Suppressor macrophage treated with lipopolysaccharide for 1 hour (primary cell): Measurements from ENCODE around the gene RASA1.

Experiments used
- DNase-seq, 3 donors: peaks; one replicate each; pipeline ENCODE4 v3.0.0-alpha.2; 2020 to 2022

The RASA1 gene

DNA sequence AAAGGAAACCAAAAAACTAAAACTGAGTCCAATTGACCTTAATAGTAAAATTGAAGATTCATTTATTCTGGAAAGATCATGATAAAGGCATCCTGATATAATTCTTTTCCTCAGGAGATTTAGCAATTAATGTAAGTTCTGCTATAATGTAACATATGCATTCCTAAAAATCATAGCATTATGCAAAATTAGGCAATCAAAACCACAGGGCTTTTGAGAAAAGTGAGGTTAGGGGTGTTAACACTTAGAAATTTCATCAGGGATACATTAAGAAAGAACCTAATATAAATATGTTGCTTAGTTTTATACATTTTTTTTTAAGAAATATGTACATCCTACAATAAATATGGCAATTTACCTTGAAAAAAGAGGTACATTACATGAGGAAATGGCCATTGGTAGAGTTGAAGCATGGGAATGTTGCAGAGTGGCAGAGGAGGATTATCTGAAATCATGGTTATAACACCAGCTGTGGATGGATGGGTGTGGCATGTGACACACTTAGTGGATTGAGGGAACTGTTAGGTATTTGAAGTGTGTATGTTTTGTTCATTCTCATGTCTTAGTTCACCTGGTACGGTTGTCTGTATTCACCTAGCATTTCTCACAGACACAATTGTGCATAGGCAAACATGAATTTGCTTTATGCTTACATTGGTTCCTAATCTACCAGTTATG, 94.0 kb downstream of the RASA1 start:
- DNase-seq: no peak

DNA sequence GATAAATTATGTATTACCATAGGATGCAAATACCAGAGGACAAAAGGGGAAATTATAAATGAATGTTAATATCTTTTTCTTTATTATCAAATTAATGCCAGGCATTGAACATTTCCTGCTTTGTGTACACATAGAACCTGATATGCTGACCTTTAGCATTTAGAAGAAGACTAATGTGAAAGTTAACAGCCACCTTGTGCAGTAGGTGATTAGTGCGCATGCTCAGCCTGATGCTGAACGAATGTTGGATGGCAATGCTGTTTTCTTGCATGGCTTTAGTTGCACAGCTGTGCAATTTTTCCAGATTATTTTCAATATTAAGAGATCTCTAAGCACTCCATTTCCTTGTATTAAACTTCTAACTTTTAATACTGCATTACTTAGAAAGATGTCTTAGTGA, 99.6 kb downstream of the RASA1 start:
- DNase-seq: no peak

DNA sequence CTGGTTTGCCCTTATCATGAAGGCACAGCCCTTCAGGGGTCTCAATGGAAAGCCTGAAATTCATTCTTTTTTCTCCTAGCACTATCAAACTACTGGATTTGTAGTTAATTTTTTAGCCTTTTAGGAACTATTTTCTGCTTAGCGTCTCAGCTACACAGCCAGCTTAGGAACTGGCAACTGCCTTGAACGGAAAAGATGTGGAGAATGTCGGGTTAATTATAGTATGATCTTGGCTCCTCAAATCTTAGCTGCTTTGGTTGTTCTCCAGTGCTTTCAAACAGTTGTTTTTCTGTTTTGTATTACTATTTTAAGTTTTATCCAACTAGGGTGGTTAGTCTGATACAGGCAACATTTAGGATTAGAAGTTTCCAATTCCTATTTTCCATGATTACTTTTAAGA, 100.9 kb downstream of the RASA1 start:
- no peak for DNase-seq

DNA sequence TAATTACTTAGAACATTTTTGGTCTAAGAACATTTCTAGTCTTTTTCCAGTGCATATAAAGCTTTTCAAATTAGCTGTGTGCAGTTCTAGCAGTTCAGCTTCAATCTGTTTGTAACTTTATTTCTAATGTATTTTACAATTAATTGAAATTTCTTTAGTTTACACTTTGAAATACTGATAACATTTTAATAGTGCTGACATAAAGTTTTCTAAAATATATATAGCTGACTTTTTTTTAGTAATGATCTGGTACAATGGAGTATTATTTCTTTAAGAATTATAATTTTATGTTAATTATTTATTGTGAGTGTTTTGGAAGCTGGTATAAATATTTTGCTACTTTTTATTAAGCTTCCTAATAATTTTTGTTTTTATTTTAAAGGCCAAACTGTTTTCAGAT, 101.7 kb downstream of the RASA1 start:
- no peak for DNase-seq

DNA sequence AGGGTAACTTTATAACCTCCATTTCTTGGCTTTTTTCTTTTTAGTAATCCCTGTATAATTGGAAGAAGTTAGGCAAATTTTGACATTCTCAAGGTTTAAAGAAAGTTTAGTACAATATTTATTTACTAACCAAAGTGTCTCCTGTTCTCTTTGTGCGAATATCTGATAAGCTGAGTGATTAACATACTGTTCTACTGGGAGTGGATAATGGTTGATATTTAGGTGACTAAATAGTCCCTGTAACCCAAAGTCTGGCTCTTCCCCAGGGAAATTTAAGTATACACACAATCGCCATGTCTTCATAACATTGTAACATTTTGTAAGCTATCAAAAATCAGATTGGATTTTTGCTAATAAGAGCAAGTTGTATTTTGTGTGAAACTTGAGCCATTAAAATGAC, 105.0 kb downstream of the RASA1 start:
- DNase-seq: no peak

DNA sequence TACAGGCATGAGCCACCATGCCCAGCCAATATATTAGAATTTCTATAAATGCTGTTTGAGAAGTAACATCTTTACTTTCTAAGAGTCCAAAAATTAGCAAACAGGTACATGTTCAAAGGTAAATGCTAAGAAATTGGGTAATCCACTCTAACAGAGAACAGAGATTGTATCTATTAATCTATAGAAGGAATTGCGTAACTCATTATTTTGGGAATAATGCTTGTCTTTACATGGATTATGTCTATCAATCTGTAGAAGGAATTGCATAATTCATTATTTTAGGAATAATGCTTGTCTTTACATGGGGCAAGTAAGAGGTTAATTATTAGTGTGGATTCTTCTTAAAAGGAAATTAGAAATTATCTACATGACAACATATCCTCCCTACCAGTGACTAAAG, 114.5 kb downstream of the RASA1 start:
- DNase-seq: no peak

DNA sequence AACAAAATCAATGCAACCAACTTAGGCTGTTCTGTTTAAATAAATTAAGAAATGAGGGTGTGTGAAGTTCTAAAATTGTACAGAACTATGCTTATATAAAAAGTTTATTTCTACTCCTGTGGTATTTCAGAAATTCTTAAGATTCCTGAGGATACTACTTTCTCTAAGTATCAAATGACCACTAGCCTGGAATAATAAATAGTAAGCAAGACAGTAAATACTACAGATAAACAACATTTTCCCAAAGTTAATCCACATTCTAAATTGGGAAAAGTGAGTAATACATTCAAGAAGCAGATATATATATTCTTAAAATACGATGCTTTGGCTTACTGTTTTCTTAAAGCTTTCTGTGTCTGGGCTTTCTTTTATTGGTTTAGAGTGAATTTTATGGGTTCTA, 115.5 kb downstream of the RASA1 start:
- no peak for DNase-seq

DNA sequence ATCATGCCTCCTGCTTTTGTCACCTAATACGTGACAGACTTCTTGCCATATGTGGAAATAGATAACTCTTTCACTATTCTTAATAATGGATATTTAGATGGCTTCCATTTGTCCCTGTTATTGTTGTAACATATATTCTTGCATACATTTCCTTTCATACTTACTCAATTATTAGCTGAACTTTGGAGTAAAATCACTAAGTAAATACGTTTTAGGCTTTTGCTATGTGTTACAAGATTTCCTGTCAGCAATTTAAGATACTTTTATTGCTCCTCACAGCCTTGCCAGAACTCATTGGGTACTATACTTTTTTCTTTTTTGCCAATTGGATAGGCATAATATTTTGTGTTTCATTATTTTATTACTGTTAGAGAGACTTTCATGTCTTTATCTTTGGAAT, 118.1 kb downstream of the RASA1 start:
- no peak for DNase-seq

DNA sequence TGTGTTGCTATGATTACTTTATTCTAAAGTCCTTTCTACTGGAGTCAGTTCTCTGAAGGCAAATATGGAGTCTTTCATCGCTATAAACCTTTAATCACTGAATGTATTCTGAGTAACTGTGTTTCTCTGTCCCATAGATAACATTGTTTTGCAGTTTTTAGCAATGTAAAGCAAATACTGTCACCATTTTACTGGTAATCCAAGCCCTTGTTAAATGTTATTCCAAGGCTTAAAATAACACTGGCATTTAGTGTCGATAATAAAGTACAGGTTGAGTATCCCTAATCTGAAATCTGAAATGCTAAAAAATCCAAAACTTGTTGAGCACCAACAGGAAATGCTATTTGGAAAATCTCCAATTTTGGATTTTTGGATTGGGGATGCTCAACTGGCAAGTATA, 120.4 kb downstream of the RASA1 start:
- DNase-seq: no peak

DNA sequence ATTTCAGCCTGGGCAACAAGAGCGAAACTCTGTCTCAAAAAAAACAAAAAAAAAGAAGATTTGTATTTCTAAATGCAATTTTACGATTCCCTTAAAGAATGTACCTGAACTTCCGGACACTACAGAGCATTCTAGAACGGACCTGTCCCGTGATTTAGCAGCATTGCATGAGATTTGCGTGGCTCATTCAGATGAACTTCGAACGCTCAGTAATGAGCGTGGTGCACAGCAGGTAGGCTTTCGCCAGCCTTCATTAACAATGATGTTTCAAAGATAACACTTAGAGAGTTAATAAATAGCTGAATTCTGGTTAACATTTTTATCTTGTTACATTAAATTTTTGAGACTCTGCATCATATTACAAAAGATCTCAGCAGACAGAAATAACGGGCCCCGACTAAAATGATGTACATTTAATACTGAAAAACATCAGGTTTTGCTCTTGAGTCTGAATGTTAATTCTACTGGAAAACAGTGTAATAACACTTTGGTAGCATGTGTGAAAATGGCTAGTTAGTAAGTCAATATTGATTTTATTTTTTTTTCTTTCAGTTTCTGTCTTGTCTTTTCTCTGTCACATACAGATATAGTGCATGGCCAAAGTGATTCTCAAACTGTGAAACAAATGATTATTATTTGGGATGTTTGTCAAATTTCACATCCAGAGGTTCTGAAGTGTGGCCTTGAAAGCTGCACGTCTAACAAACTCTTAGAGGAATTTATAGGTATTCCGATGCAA, 121.8 kb downstream of the RASA1 start:
- DNase-seq: no peak

DNA sequence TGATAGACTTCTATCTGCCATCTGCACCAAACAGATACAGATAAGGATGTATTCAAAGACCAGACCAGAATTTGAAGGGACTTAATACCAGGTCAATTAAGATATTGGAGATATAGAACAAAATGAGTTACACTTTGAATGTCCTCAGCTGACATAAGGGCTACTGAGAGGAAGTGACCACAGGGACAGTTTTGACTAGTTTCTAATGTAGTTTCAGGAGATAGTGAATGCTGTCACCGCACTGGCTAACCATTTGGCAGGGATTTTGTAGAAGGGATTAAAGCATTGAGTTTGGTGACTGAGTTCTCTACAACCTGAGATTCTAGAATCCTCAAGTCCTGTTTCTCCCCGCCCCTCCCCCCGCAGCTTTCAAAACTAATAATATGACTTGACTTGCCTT, 122.4 kb downstream of the RASA1 start:
- DNase-seq: no peak

DNA sequence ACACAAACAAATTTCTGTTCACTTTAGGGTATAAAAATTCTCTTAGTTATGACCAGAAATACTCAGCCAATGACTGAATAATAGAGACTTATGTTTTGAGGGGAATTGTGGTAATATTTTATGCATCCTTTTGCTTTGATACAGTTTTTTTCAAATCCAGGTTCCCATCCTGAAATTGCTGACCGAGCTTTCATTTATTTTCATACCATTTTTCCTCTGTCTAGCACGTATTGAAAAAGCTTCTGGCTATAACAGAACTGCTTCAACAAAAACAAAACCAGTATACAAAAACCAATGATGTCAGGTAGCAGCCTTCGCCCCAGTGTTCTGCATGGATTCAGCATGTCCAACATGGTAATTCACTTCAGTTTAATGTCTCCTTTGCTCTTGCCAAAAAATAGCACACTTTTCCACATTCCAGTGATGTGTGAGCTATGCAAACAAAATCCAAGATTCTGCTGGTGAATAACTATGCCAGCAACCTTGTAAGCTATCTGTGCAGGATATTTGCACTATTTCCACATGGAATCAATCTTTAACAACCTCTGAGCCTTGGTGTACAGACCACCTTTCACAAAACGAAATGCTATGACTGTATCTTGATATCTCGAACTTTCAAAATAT, 123.0 kb downstream of the RASA1 start:
- no peak for DNase-seq

DNA sequence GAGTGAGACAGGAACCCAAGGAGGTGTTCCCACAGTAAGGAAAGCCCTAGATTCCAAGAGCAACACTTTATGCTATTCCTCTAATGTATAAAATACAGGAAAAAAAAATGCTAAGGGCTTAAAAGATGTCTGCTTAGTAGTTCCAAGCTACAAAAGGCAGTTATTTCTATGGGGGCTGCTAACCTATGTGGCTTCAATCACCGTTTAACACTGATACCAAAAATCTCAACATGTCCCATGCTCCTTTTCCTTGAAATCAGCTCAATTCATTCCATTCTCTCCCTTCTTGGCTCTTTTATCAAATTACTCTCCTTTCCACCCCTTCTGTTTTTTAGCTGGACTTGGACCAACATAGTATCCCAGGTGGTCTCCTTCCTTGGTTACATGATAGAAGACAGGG, 124.5 kb downstream of the RASA1 start:
- DNase-seq: no peak

DNA sequence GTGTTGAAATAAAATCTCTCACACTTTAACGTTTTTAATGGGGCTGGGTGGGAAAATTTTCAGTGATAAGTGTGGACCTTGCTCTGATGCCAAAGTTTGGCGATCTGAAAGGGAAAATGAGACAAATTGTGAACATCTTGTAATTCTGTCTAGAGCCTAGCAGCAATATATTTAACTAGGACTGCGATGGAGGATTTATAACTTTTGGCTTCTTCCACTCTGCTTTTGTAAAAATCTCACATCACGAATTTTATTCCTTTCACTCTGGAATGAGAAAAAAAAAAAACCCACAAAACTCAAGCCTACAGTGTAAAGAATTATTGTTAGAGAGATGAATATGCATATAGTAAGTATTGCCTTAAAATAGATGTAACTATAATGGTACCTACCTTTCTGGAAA, 125.1 kb downstream of the RASA1 start:
- DNase-seq: no peak

DNA sequence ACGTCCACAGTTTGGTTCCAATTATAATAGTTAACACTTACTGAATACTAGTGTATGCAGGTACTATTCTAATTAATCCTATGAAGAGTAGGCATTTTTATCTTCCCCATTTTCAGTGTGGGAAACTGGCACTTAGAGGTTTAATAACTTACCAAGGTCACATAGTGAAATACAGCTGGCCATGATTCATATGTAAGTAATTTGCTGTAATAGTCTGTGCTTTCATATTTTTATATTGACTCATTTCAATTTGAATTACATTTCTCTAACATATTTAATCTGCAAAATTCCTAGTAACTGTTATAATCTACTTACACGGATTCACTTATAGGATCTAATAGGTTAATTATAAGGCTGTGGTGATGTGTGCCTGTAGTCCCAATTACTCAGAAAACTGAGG, 125.6 kb downstream of the RASA1 start:
- DNase-seq: no peak

DNA sequence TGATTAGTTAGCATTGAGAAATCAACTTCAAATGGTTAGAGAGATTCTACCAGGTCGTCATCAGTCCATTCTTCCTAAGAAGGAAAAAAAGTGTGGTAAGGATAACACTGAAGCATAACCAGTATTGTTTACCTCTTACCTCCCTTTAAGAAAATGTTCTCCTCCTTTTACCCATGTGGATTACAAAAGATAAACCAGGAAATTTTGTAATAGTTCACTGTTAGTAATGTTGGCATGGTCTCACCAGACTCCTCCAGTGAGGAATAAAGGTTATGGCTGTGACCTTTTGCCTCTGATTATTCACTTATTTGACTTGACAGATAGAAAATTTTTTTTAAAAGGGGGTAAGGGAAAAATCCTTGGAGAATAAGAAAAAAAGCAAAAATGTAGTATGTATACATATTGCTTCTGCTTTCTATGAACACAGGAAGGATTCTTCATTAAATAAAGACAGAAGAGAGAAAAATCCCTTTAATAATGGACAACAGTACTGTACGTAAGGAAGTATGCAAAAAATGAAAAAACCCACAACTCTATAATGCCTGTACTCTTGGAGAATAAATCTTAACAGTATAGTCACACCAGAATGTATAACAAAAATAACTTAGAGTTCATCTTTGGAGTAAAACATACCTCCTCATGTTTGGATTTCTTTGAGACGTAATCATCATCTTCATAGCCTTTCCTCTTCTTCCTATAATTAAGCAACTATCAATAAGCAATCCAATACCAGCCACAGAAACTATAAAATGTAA, 126.9 kb downstream of the RASA1 start:
- peak in 2 of 3 donors; percentile 39 to 43 for DNase-seq

DNA sequence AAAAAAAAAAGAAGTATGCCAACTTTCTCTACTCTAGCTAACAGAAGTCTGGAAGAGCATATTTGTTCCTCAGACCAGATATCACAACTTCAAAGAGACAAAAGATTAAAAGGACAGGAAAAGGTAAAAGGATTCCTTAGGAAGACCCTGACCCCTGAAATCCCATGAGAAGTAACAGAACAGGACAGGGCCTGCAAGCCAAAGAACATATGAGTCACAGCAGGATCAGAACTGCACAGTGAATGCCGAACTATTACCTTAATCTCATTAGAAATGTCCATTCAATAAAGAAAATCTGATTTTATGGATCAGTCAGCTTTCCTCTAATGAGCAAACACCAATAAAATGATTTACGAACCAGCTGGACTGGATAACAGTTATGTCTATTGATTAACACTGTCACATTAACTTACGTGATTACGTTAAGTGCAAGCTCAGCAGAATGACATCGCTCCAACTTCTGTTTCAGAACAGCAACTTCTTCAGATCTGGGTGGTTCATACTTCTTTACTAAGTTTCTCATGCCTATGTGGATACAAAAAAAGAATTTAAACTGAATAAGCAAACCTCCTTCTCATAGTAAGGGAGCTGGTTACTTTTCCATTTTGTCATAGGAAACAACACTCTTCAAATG, 131.4 kb downstream of the RASA1 start:
- no peak for DNase-seq

DNA sequence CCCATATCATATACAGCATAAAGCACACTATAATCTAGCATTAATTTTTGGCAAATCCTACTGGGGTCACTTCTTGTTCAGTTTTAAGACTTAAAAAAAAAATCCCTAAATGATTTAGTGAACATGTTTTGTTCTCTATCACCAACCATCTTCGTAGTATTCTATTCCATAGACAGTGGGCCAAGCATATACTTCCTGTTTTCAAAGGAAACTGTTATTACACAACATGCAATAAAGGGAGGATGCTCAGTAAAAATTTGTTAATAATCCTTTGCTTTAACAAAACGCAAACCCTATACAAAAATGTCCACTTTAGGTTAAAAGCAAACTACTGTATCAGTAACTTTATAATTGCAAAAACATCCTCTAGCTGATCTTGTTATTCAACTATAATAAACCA, 132.0 kb downstream of the RASA1 start:
- peak; percentile 22 to 67 (median 64) for DNase-seq

DNA sequence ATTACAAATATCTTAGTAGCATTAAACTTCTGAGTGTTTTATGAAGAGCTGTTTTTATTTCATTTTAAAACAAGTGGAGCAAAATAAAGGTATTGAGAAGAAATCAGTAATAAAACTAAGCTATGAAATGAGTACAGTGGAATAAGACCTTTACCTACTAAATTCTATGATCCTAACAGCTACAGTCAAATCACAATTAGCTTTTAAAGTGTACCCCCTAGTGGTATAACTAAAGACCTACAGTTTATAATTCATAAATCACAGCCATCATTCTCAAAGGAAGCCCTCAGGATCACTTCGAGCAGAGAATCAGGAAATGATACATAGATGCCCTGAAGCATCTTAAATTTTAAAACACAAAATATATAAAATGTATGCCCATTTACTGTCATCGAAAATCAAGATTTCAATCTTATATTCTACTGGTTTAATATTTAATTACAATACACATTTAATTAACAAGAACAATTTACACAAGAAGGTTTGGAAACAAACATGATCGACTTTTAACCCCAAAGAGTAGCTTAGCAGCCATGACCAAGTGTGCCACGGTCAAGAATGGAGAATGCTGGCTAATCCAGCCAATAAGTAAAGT, 132.7 kb downstream of the RASA1 start:
- peak; percentile 18 to 68 (median 58) for DNase-seq

DNA sequence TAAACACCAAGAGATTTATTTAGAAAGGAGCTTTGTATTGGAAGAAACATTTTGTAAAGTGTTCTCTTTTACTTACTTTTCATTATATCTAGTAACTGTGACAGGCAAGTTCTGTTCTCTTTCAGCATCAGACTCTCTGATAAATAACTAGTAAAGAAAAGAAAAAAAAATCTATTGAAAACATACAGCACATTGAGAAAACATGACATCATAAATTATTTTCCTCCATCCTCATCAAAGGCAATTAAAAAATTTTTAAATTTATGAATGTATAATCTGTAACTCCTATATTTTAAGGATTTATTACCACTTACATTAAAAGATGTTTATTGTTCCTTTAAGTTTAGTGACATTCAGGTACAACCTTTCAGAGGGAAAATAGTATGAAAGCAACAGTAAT, 133.9 kb downstream of the RASA1 start:
- DNase-seq: no peak

DNA sequence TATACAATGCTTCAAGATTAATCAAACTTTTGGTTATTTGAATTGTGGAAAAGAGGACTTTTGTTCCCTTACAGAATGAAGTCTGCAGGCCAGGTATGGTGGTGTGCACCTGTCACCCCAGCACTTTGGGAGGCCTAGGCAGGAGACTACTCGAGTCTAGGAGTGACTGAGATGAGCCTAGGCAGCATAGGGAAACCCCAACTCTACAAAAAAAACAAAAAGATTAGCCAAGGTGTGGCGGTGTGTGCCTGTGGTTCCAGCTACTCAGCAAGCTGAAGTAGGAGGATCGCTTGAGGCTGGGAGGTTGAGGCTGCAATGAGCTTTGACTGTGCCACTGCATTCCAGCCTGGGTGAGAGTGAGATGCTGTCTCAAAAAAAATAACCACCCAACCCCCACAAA, 135.7 kb downstream of the RASA1 start:
- DNase-seq: no peak

DNA sequence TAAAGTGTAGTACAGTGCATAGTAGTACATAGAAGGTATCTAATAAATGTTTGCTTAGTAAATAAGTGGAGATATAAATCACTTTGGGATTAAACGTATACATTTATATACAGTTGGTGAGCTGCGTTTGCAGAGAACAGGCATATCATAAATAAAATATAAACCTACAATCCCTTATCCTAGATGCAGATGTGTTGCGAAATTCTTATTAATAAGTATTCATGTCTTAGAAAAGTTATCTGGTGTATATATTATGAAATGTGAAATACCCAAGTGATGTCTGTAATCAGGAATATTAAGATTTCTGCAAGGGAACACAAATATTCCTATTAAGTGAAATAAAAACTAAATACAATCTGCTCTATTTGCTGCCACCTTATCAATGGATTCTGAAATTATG, 136.2 kb downstream of the RASA1 start:
- DNase-seq: no peak

DNA sequence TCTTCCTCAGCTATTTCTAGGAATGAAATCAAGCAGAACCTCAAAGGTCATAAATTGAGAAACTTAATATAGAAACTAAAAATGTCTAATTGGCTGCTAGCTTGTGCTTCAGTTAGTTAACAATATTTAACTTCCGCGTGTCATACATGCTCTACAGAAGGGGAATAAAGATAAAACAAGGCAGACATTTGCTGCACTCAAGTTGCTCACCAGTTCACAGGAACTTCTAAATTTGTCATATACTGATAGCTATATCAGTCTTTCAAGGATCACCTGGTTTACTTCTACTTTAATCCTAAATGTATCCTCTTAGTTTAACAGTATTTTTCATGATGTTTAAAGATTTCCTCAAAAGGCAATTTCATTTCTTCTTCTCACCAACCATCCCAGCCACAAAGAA, 136.7 kb downstream of the RASA1 start:
- DNase-seq: no peak
